ENCODE results near the gene CDCA4. TPM values are rescaled to one million over a fixed set of nuclear protein-coding genes. Genes with fewer than 3 reads are reported as not detected.

Gene CDCA4
- total RNA-seq, 1 experiment from 2014 or later = 40.5 TPM

Other genes starting within 250 kb of the CDCA4 start
- 81.6 and 134 TPM in 2 replicates for gene AKT1, start 225.3 kb downstream of the CDCA4 start, total RNA-seq (2014; rRNA removed; shearing (Covaris generic))
- 3.3 and 4.1 TPM in 2 replicates for gene ZBTB42, start 220.0 kb downstream of the CDCA4 start, total RNA-seq (2014; rRNA removed; shearing (Covaris generic))
- gene CEP170B, start 155.8 kb downstream of the CDCA4 start, total RNA-seq (2014; rRNA removed; shearing (Covaris generic)) = 3.8 and 9.1 TPM in 2 replicates
- not detected in 2 replicates for gene PLD4, start 96.2 kb downstream of the CDCA4 start, total RNA-seq (2014; rRNA removed; shearing (Covaris generic))
- 3.2 and 4.7 TPM in 2 replicates for gene AHNAK2, start 42.7 kb downstream of the CDCA4 start, total RNA-seq (2014; rRNA removed; shearing (Covaris generic))
- 3.3 and 5.6 TPM in 2 replicates for gene CLBA1, start 35.3 kb downstream of the CDCA4 start, total RNA-seq (2014; rRNA removed; shearing (Covaris generic))
- gene GPR132, start 44.3 kb upstream of the CDCA4 start, total RNA-seq (2014; rRNA removed; shearing (Covaris generic)) = 0.44 TPM in 1 of 2 replicates, not detected in the other
- 0.15 and 0.44 TPM in 2 replicates for gene JAG2, start 147.7 kb upstream of the CDCA4 start, total RNA-seq (2014; rRNA removed; shearing (Covaris generic))
- 6.3 and 15.8 TPM in 2 replicates for gene NUDT14, start 160.2 kb upstream of the CDCA4 start, total RNA-seq (2014; rRNA removed; shearing (Covaris generic))
- 28.4 and 39.2 TPM in 2 replicates for gene BTBD6, start 227.4 kb upstream of the CDCA4 start, total RNA-seq (2014; rRNA removed; shearing (Covaris generic))